K562 (cell line): ENCODE results near the gene GGNBP2. TPM values are rescaled to one million over a fixed set of nuclear protein-coding genes. Genes with fewer than 3 reads are reported as not detected.
A peak's percentile ranks its signal among the peaks of the same experiment; 100 is the strongest.

Experiments
- DEAF1 ChIP-seq: fragments of 450-650 bp; formaldehyde crosslinking; IDR thresholded peaks from 2 replicates; pipeline ENCODE4 v1.4.0; 2020; ENCODE audit warnings: mild to moderate bottlenecking, moderate library complexity
- ETV6 ChIP-seq, 3 experiments: fragments of 150-350 bp in 1 of 3; sonication (generic) in 1 of 3; formaldehyde crosslinking in 1 of 3; IDR thresholded peaks; 2 replicates each; pipeline versions ENCODE4 v1.6.1 to v1.8.0; 2014 to 2022; ENCODE audit warnings: borderline replicate concordance in 2 of 3, low read depth in 2 of 3, antibody characterized with exemption in 1 of 3, low read length in 1 of 3, mild to moderate bottlenecking in 1 of 3, missing genetic modification reagents in 1 of 3
- GTF2F1 ChIP-seq: IDR thresholded peaks from 2 replicates; pipeline ENCODE4 v1.6.1; 2011; ENCODE audit warnings: low read depth, low read length, improper control_type of control experiment
- HMBOX1 ChIP-seq: sonication (generic); IDR thresholded peaks from 2 replicates; pipeline ENCODE4 v1.6.1; 2016
- HNRNPK ChIP-seq: fragments of 200-400 bp; formaldehyde crosslinking; IDR thresholded peaks from one replicate; pipeline ENCODE4 v1.6.1; 2018; ENCODE audit warnings: mild to moderate bottlenecking, low read depth, low read length; ENCODE audit not compliant: poor library complexity, severe bottlenecking
- ILK ChIP-seq: fragments of 450-650 bp; IDR thresholded peaks from 2 replicates; pipeline ENCODE4 v1.6.1; 2016; ENCODE audit warnings: missing genetic modification characterization, low read depth, mild to moderate bottlenecking, missing compliant biosample characterization, moderate library complexity, borderline replicate concordance
- KLF16 ChIP-seq: IDR thresholded peaks from 2 replicates; pipeline ENCODE4 v1.6.1; 2016; ENCODE audit warnings: antibody characterized with exemption
- MAFK ChIP-seq: IDR thresholded peaks from 2 replicates; pipeline ENCODE4 v1.6.1; 2011; ENCODE audit warnings: low read length, improper control_type of control experiment
- MCM2 ChIP-seq: fragments of 450-650 bp; IDR thresholded peaks from 2 replicates; pipeline ENCODE4 v1.6.1; 2017; ENCODE audit warnings: low read depth, mild to moderate bottlenecking
- MTA1 ChIP-seq: fragments of 450-650 bp; IDR thresholded peaks from 2 replicates; pipeline ENCODE4 v1.6.1; 2017; ENCODE audit warnings: borderline replicate concordance
- NFXL1 ChIP-seq: fragments of 450-650 bp; formaldehyde crosslinking; IDR thresholded peaks from 2 replicates; pipeline ENCODE4 v1.4.0; 2021; ENCODE audit warnings: mild to moderate bottlenecking
- PML ChIP-seq: IDR thresholded peaks from 2 replicates; pipeline ENCODE4 v1.6.1; 2012; ENCODE audit warnings: low read length, inconsistent platforms
- PRPF4 ChIP-seq: fragments of 200-400 bp; formaldehyde crosslinking; IDR thresholded peaks from one replicate; pipeline ENCODE4 v1.6.1; 2017; ENCODE audit warnings: low read length, low read depth, mild to moderate bottlenecking; ENCODE audit not compliant: insufficient read depth, poor library complexity, severe bottlenecking
- RHOXF2B ChIP-seq: fragments of 250-450 bp; sonication (Bioruptor Pico); conservative IDR thresholded peaks from 2 replicates; pipeline ENCODE4 v1.5.1; 2021
- TAF9B ChIP-seq: fragments of 450-650 bp; IDR thresholded peaks from 2 replicates; pipeline ENCODE4 v1.6.1; 2018; ENCODE audit warnings: mild to moderate bottlenecking; ENCODE audit not compliant: partially characterized antibody
- TAL1 ChIP-seq: fragments of 450-650 bp; IDR thresholded peaks from 2 replicates; pipeline ENCODE4 v1.6.1; 2016; ENCODE audit warnings: mild to moderate bottlenecking
- TCF7 ChIP-seq: sonication (generic); IDR thresholded peaks from 2 replicates; pipeline ENCODE4 v1.6.1; 2016; ENCODE audit warnings: antibody characterized with exemption, borderline replicate concordance
- TFAM ChIP-seq: fragments of 250-450 bp; sonication (Bioruptor Pico); conservative IDR thresholded peaks from 2 replicates; pipeline ENCODE4 v1.5.0; 2021; ENCODE audit warnings: mild to moderate bottlenecking, moderate library complexity
- TFE3 ChIP-seq: fragments of 450-650 bp; formaldehyde crosslinking; IDR thresholded peaks from 2 replicates; pipeline ENCODE4 v1.4.0; 2020; ENCODE audit warnings: mild to moderate bottlenecking, mixed read lengths
- ZC3H4 ChIP-seq: sonication (generic); formaldehyde crosslinking; IDR thresholded peaks from 2 replicates; pipeline ENCODE4 v1.9.0; 2021; ENCODE audit warnings: missing genetic modification reagents, borderline replicate concordance
- ZKSCAN3 ChIP-seq: fragments of 250-450 bp; sonication (Bioruptor Pico); IDR thresholded peaks from 2 replicates; pipeline ENCODE4 v1.4.0; 2020
- ZNF57 ChIP-seq: fragments of 450-650 bp; formaldehyde crosslinking; IDR thresholded peaks from 2 replicates; pipeline ENCODE4 v1.4.0; 2020; ENCODE audit warnings: mild to moderate bottlenecking, moderate library complexity
- polyA plus RNA-seq, 8 experiments: library from polyadenylated mRNA; depleted of rRNA in 4 of 8; stranded (reverse) in 5 of 8; unstranded in 3 of 8; fragments of >200 nt; fragmentation: Nextera tagmentation in 2 of 8; fragmentation: Illumina TruSeq in 1 of 8; extraction: Ambion mirVana in 2 of 8; extraction: Trizol in 1 of 8; gene quantifications; 2 replicates each; pipeline versions ENCODE4 v1.2.1 to v1.2.3, GENCODE V29; 2011 to 2014; ENCODE audit warnings: inconsistent platforms in 1 of 8, missing spikeins in 1 of 8
- total RNA-seq, 7 experiments: library from RNA; depleted of rRNA in 6 of 7; stranded (reverse); fragments of >200 nt in 6 of 7; fragmentation: Illumina TruSeq in 2 of 7; extraction: Trizol in 2 of 7; gene quantifications; 2 replicates each; pipeline versions ENCODE4 v1.2.1 to v1.2.3, GENCODE V29; 2011 to 2021; ENCODE audit warnings: low replicate concordance in 1 of 7

The GGNBP2 gene
- total and polyA plus RNA-seq, 9 of the 15 experiments (the other 6 are each of a cell fraction or from before 2014, with no cell fraction given), result 35.7 to 96.6 (median 64.1) TPM

- TF ChIP-seq ILK (tag), result no peak
- TF ChIP-seq HNRNPK, result no peak
- peak; percentile 8 for TF ChIP-seq PRPF4
- TF ChIP-seq DEAF1 (CRISPR knock-in tag), result no peak
- peak; percentile 19 to 46; a peak in 2 of 4 replicates for TF ChIP-seq ETV6 (IDR thresholded peaks at IDR 0.05; ENCODE audit: borderline replicate concordance in 1 of 2, low read depth in 2 of 2, low read length in 1 of 2)
- TF ChIP-seq ETV6 (CRISPR knock-in tag; IDR thresholded peaks at IDR 0.05; ENCODE audit: borderline replicate concordance), result no peak
- TF ChIP-seq PML, result peak; percentile 73
- 0 out of 2 replicates have a peak, but pooled peaks have one; percentile 24 for TF ChIP-seq MTA1
- no peak for TF ChIP-seq TAL1
- peak; percentile 89; the same call in 1 of the 2 replicates for TF ChIP-seq GTF2F1
- no peak for TF ChIP-seq KLF16
- no peak for TF ChIP-seq MAFK
- TF ChIP-seq ZNF57 (CRISPR knock-in tag), result 0 out of 2 replicates have a peak, but pooled peaks have one; percentile 37
- TF ChIP-seq TFAM (CRISPR knock-in tag), result no peak
- TF ChIP-seq TFE3 (CRISPR knock-in tag), result no peak
- TF ChIP-seq NFXL1 (CRISPR knock-in tag), result no peak
- TF ChIP-seq MCM2, result no peak
- no peak for TF ChIP-seq TCF7
- TF ChIP-seq ZC3H4 (CRISPR knock-in tag), result no peak
- no peak for TF ChIP-seq RHOXF2B (CRISPR knock-in tag)
- TF ChIP-seq TAF9B, result peak; percentile 85
- TF ChIP-seq ZKSCAN3 (CRISPR knock-in tag), result no peak
- no peak for TF ChIP-seq HMBOX1
These were observed 9.7 kb upstream of the GGNBP2 start, which contains the start of the genes MYO19 and PIGW (continued) for GRCh38 chr17:36534840-36535668.
